Liver (tissue), 3 donors: ENCODE measurements around the gene ENTHD1.

ENCODE experiments used
- CTCF ChIP-seq: fragments of 150-350 bp; IDR thresholded peaks from 2 replicates; pipeline ENCODE4 v1.5.1; 2017; ENCODE audit warnings: improper control_type of control experiment, low read depth, low read length; ENCODE audit not compliant: missing input control
- EGR1 ChIP-seq, 2 donors: IDR thresholded peaks; 2 replicates each; pipeline ENCODE4 v1.6.1; 2016 to 2018; ENCODE audit warnings: antibody characterized with exemption in 2 of 2, low read depth in 2 of 2
- MAX ChIP-seq: IDR thresholded peaks from 2 replicates; pipeline ENCODE4 v1.6.1; 2016; ENCODE audit warnings: antibody characterized with exemption
- REST ChIP-seq: IDR thresholded peaks from 2 replicates; pipeline ENCODE4 v1.6.1; 2016; ENCODE audit warnings: antibody characterized with exemption, mild to moderate bottlenecking
- SP1 ChIP-seq: IDR thresholded peaks from 2 replicates; pipeline ENCODE4 v1.6.1; 2018; ENCODE audit warnings: antibody characterized with exemption, mild to moderate bottlenecking
- ZBTB33 ChIP-seq: IDR thresholded peaks from 2 replicates; pipeline ENCODE4 v1.6.1; 2016; ENCODE audit warnings: antibody characterized with exemption
- donor health status: healthy.
- donor health status: healthy.

GRCh38 chr22:39880722-39881121 is 12.8 kb downstream of the ENTHD1 start:
- TF ChIP-seq REST, result no peak
- no peak for TF ChIP-seq CTCF
- TF ChIP-seq MAX, result no peak
- TF ChIP-seq EGR1 (IDR thresholded peaks at IDR 0.05; ENCODE audit: low read depth in 2 of 2), result no peak
- TF ChIP-seq SP1, result no peak
- no peak for TF ChIP-seq ZBTB33
